Right lobe of liver (tissue), 4 donors: ENCODE measurements around the gene FAM171A1.

Source experiments
- CTCF ChIP-seq, 4 donors: fragments of 200-600 bp in 3 of 4; fragments of 450-650 bp in 1 of 4; IDR thresholded peaks; one replicate each; pipeline versions ENCODE4 v1.5.1 to v1.8.0; 2016 to 2022; ENCODE audit warnings: antibody characterized with exemption in 4 of 4, mild to moderate bottlenecking in 2 of 4
- POLR2A ChIP-seq: fragments of 450-650 bp; IDR thresholded peaks from one replicate; pipeline ENCODE4 v1.6.1; 2017; ENCODE audit warnings: antibody characterized with exemption, mild to moderate bottlenecking
- donor health status: DM: no; HTN: no; CAD: no.
- donor health status: DM: no; HTN: no; CAD: no.
- donor health status: DM: no; HTN: yes; CAD: no.

GRCh38 chr10:15263657-15264323 is 107.3 kb downstream of the FAM171A1 start:
- no peak for TF ChIP-seq POLR2A
- no peak for TF ChIP-seq CTCF (IDR thresholded peaks at IDR 0.05)
